ENCODE results near the gene PHLDB2. TPM values are rescaled to one million over a fixed set of nuclear protein-coding genes. Genes with fewer than 3 reads are reported as not detected.

Gene PHLDB2
- total and polyA plus RNA-seq, 2 of the 8 experiments (the other 6 are each of a cell fraction or from before 2014, with no cell fraction given): 5.8 to 22.6 TPM

- ChIA-PET CTCF (ENCODE audit: partially characterized antibody) (interaction anchor here (0.8 to 3.6 kb wide), 9 partner anchors 21 to 162 kb away, joined by 3 to 47 read pairs (median 5); no protein-coding TSS in a partner anchor), POLR2A (ENCODE audit: partially characterized antibody) (interaction anchor here (0.5 to 1.7 kb wide), 5 partner anchors 10 to 121 kb away, joined by 3 to 4 read pairs (median 3); no protein-coding TSS in a partner anchor)
- Histone ChIP-seq H2AFZ (ENCODE audit: low read length) (no peak overlapping the region), H3K23ac (ENCODE audit: insufficient read length) (no peak overlapping the region), H3K4me2 (ENCODE audit: insufficient read depth in 1 of 2, low read depth in 2 of 2, low read length in 2 of 2) (peak overlapping the region; percentile 80 to 82), H3K4ac (replicated peaks; ENCODE audit: insufficient read length, low read depth, low read length) (no peak overlapping the region), H3K4me3 (ENCODE audit: extremely low read depth in 1 of 4, insufficient read depth in 2 of 4, low read depth in 3 of 4, low read length in 4 of 4) (peak overlapping the region in 2 of 4 experiments; percentile 72 to 79; a peak in 4 of 8 replicates), H2AK5ac (ENCODE audit: low read depth, low read length) (peak overlapping the region; percentile 29; the same call in 1 of the 2 replicates), H3K79me2 (ENCODE audit: control insufficient read depth in 1 of 2, insufficient read depth in 2 of 2, low read length in 2 of 2) (peaks cover 0 to 17% of the 10 kb centered on the region in 2 experiments; a peak in 2 of 4 replicates), H3K27ac (ENCODE audit: low read depth, low read length) (no peak overlapping the region), H3K18ac (ENCODE audit: extremely low read depth, low read length) (no peak overlapping the region; the same call in 1 of the 2 replicates), H3K56ac (replicated peaks; ENCODE audit: insufficient read length, low read depth, low read length) (no peak overlapping the region), H2BK12ac (ENCODE audit: low read depth, low read length) (peak overlapping the region; percentile 62; the same call in 1 of the 2 replicates), H3K9ac (replicated peaks in 1 of 4; ENCODE audit: extremely low read depth in 1 of 4, low read depth in 3 of 4, low read length in 3 of 4) (no peak overlapping the region), H4K5ac (ENCODE audit: insufficient read length, low read depth, low read length) (no peak overlapping the region), H2BK20ac (ENCODE audit: low read length) (no peak overlapping the region), H3K79me1 (ENCODE audit: low read depth, low read length) (no peaks in the 10 kb centered on the region), H2BK5ac (ENCODE audit: low read depth, low read length) (no peak overlapping the region), H4K20me1 (replicated peaks in 1 of 2; ENCODE audit: control insufficient read depth in 1 of 2, insufficient read depth in 2 of 2, low read length in 2 of 2) (peaks cover 2 to 3% of the 10 kb centered on the region in 2 experiments), H3K14ac (ENCODE audit: insufficient read length) (no peak overlapping the region), H3K27me3 (replicated peaks in 1 of 4; ENCODE audit: control insufficient read depth in 3 of 4, extremely low read depth in 1 of 4, insufficient read depth in 3 of 4, low read length in 3 of 4) (peaks cover 0 to 22% (median 14%) of the 10 kb centered on the region in 4 experiments; a peak in 5 of 7 replicates), H2BK15ac (ENCODE audit: low read length) (no peak overlapping the region), H2BK120ac (replicated peaks; ENCODE audit: low read depth, low read length) (no peak overlapping the region), H3K9me3 (ENCODE audit: insufficient read depth in 2 of 2, low read depth in 1 of 2, low read length in 1 of 2) (no peaks in the 10 kb centered on the region), H4K91ac (replicated peaks; ENCODE audit: insufficient read length, low read length) (no peak overlapping the region), H3K4me1 (replicated peaks in 1 of 4; ENCODE audit: control insufficient read depth in 3 of 4, insufficient read depth in 4 of 4, low read length in 3 of 4) (peaks cover 3 to 19% (median 9%) of the 10 kb centered on the region in 4 experiments; a peak in 5 of 7 replicates), H3K23me2 (ENCODE audit: low read depth, low read length) (peaks cover 6% of the 10 kb centered on the region; the same call in 1 of the 2 replicates), H3K36me3 (ENCODE audit: control insufficient read depth in 2 of 4, insufficient read depth in 4 of 4, low read length in 3 of 4) (no peaks in the 10 kb centered on the region), H4K8ac (ENCODE audit: extremely low read depth, insufficient read depth, low read length) (no peak overlapping the region)
- DNase-seq (ENCODE audit: low read depth in 1 of 2, low spot score in 2 of 2) (no peak), FAIRE-seq (no peak)
- no peak for TF ChIP-seq SRF (IDR thresholded peaks at IDR 0.05; ENCODE audit: low read depth, low read length)
- 59% methylated on average over 7 of the region's 7 CpGs; no CpG with 5 or more reads in 1 of the 2 experiments for WGBS, 2 experiments (ENCODE audit: extremely low coverage in 1 of 2, insufficient coverage in 1 of 2, insufficient read length in 1 of 2, insufficient replicate concordance in 2 of 2, low coverage in 1 of 2, low lambda C conversion rate in 2 of 2, missing lambda C conversion rate in 1 of 2)
Observed at GRCh38 chr3:111861391-111861790, 2.3 kb downstream of the PHLDB2 start.

Measured in H1 (cell line).